Nephron (organoid): ENCODE results near the gene ABTB2.

Source experiments
- H3K27ac Mint-ChIP-seq, 3 experiments: 2 replicates each; pipeline ENCODE4 v1.8.0; 2020; ENCODE audit warnings: mixed read lengths in 3 of 3, mild to moderate bottlenecking in 2 of 3, moderate library complexity in 1 of 3
- H3K27me3 Mint-ChIP-seq: 2 replicates; pipeline ENCODE4 v1.8.0; 2021; ENCODE audit warnings: low read depth, mild to moderate bottlenecking, moderate library complexity, mixed read lengths
- H3K36me3 Mint-ChIP-seq: 2 replicates; pipeline ENCODE4 v1.8.0; 2020; ENCODE audit warnings: low read depth, mixed read lengths
- H3K4me1 Mint-ChIP-seq: 2 replicates; pipeline ENCODE4 v1.8.0; 2020; ENCODE audit warnings: mixed read lengths
- H3K4me3 Mint-ChIP-seq, 3 experiments: 2 replicates each; pipeline ENCODE4 v1.8.0; 2020; ENCODE audit warnings: mild to moderate bottlenecking in 3 of 3, mixed read lengths in 3 of 3, moderate library complexity in 2 of 3
- H3K9me3 Mint-ChIP-seq: 2 replicates; pipeline ENCODE4 v1.8.0; 2020; ENCODE audit warnings: mixed read lengths
- TF ChIP-seq, protein P1 (sequence below), 3 experiments: fragments of 200-600 bp; sonication (generic); IDR thresholded peaks; one replicate each; pipeline ENCODE4 v1.5.0; 2021; ENCODE audit warnings: antibody characterized with exemption in 3 of 3; ENCODE audit not compliant: unreplicated experiment in 3 of 3

The ABTB2 gene

DNA sequence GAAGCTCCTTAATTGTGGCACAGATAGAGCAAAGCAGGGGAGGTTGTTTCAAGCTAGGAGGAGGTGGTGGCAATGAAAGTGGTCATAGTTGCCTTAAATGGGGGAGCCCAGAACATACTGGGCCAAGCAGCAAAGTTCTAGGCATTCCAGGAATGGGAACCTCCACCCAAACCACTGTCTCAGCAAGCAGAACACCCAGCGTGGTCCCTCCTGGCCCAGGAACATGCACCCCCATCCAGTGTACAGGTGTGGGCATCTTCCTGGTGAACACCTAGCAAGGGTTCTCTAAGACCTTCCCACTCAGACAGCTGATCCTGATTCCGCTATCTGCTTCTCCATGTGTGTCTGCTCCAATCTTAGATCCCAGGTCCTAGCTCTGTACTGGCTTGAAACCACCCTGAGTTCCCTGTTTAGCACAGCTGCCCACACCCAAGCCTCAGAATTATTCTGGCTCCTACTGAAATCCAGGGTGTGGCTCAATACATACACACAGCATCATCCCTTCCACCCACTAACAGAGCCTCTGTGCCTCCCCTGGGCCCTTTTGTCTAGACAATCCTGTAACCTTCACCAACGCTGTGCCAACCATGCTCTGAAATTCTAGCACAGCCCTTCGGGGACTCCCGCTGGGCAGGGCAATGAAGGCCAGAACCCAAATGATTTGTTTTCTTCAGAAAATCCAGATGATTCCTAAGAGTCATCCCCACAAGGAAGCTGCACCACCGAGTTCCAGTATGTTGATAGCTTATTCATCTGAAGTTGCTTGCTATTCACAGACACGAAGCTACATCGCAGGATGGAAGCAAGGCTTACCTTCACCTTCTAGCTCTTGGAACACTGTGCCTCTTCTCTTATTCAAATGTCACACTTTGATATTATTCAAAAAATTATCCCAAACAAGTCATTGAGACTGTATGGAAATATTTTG is 76.6 kb downstream of the ABTB2 start:
- Mint-ChIP-seq H3K4me3 (no peak overlapping the region), H3K9me3 (no peaks in the 10 kb centered on the region), H3K27me3 (no peaks in the 10 kb centered on the region), H3K4me1 (peaks cover 25% of the 10 kb centered on the region), H3K27ac (no peak overlapping the region), H3K36me3 (no peaks in the 10 kb centered on the region)
- TF ChIP-seq, protein P1, sequence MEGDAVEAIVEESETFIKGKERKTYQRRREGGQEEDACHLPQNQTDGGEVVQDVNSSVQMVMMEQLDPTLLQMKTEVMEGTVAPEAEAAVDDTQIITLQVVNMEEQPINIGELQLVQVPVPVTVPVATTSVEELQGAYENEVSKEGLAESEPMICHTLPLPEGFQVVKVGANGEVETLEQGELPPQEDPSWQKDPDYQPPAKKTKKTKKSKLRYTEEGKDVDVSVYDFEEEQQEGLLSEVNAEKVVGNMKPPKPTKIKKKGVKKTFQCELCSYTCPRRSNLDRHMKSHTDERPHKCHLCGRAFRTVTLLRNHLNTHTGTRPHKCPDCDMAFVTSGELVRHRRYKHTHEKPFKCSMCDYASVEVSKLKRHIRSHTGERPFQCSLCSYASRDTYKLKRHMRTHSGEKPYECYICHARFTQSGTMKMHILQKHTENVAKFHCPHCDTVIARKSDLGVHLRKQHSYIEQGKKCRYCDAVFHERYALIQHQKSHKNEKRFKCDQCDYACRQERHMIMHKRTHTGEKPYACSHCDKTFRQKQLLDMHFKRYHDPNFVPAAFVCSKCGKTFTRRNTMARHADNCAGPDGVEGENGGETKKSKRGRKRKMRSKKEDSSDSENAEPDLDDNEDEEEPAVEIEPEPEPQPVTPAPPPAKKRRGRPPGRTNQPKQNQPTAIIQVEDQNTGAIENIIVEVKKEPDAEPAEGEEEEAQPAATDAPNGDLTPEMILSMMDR (IDR thresholded peaks at IDR 0.05; ENCODE audit: unreplicated experiment in 3 of 3) = no peak

DNA sequence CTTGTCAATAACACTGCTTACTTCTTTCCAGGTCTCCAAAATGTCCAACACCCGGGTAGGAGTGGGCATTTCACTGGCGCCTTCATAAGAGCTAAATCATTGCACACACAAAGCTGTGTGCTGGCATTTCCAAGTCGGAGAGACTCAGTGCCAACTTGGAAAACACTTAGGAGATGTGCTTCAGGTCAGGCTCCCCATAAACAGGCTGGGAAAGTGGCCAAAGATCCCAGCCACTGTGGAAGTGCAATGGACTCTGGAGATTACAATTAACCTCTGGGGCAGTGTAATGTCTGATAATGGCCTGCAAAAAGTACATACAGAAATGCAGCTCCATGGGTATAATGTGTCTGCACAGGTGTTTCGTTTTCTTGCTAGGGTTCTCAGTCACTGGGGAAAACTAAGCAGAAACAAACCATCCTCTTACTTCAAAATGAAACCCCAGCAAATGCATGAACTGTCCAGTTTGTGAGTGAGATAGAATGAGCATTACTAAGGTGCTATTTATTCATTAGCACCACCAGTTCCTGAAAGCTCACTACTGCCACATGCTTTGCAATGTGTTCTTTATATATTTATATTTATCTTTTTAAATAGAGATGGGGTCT is 79.0 kb downstream of the ABTB2 start:
- no peaks in the 10 kb centered on the region for H3K36me3 Mint-ChIP-seq
- TF ChIP-seq, protein P1 (IDR thresholded peaks at IDR 0.05; ENCODE audit: unreplicated experiment in 3 of 3) = no peak
- H3K4me3 Mint-ChIP-seq = no peak overlapping the region
- peaks cover 32% of the 10 kb centered on the region for H3K4me1 Mint-ChIP-seq
- H3K27ac Mint-ChIP-seq = peak overlapping the region in 1 of 3 experiments; percentile 62
- H3K9me3 Mint-ChIP-seq = no peaks in the 10 kb centered on the region
- peaks cover 4% of the 10 kb centered on the region for H3K27me3 Mint-ChIP-seq

DNA sequence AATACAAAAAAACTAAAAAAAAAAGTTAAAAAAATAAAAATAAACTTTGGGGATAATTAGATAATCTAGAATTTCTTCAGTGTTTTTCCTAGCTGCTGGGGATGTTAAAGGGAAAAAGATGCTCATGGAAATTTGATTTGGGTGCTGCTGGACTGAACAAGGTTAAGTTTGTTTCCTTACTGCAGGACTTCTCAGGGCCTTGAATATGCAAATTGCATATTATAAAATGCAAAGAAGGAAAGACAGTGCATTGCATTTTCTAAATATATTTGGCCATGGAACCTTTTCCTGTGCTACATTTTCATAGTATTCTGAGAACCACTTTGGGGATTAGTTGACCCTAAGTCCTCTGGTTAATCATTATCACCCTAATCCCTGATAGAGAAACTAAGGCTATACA is 79.6 kb downstream of the ABTB2 start:
- Mint-ChIP-seq H3K27me3 (peaks cover 4% of the 10 kb centered on the region), H3K4me1 (peaks cover 34% of the 10 kb centered on the region), H3K36me3 (no peaks in the 10 kb centered on the region), H3K9me3 (no peaks in the 10 kb centered on the region), H3K4me3 (no peak overlapping the region), H3K27ac (peak overlapping the region in 1 of 3 experiments; percentile 62)
- TF ChIP-seq, protein P1 (IDR thresholded peaks at IDR 0.05; ENCODE audit: unreplicated experiment in 3 of 3) = no peak

DNA sequence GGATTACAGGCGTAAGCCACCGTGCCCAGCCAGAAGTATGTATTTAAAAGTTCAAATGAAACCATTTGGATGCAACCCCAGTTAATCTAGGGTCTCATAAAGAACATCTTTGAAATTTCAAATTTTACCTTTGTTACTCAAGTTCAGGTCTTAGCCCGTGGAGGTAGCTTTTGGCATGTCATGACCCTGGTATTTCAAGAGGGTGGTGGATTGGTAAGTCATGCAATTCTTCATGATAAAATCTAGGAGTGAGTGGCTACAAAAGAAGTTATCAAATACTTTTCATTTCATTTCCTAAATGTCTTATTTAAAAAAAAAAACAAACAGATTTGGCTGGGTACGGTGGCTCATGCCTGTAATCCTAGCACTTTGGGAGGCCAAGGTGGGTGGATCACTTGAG is 80.6 kb downstream of the ABTB2 start:
- no peak overlapping the region for H3K27ac Mint-ChIP-seq
- peaks cover 4% of the 10 kb centered on the region for H3K27me3 Mint-ChIP-seq
- no peaks in the 10 kb centered on the region for H3K36me3 Mint-ChIP-seq
- no peak overlapping the region for H3K4me3 Mint-ChIP-seq
- TF ChIP-seq, protein P1 (IDR thresholded peaks at IDR 0.05; ENCODE audit: unreplicated experiment in 3 of 3) = no peak
- no peaks in the 10 kb centered on the region for H3K9me3 Mint-ChIP-seq
- H3K4me1 Mint-ChIP-seq = peaks cover 34% of the 10 kb centered on the region

DNA sequence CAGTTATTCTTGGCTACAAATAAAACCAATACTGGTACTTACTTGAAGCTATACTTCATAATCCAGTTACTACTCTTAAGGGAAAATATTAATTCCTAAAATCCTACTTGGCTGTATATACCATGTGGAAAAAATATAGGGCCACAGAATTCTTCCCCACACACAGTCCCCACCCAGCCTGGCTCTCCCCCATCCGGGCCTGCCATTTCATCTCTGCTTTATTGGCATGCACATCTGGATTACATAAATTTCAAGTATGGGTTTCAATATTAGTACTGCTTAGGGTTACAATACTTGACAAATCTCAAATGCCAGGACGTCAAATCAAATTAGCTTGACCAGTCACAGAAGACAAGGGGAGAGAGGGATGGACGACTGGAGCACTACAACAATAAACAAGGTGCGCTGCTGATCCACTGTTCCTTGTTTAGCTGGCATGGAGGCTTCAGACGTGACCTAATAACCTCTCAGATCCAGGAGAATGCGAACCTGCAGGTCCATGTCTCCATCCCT is 81.4 kb downstream of the ABTB2 start:
- peaks cover 30% of the 10 kb centered on the region for H3K4me1 Mint-ChIP-seq

More for the DNA sequence above, 81.4 kb downstream of the ABTB2 start:
- no peaks in the 10 kb centered on the region for H3K9me3 Mint-ChIP-seq
- peaks cover 4% of the 10 kb centered on the region for H3K27me3 Mint-ChIP-seq
- peak overlapping the region in 2 of 3 experiments; percentile 0 to 93 for H3K27ac Mint-ChIP-seq
- H3K4me3 Mint-ChIP-seq = no peak overlapping the region
- TF ChIP-seq, protein P1 (IDR thresholded peaks at IDR 0.05; ENCODE audit: unreplicated experiment in 3 of 3) = no peak
- no peaks in the 10 kb centered on the region for H3K36me3 Mint-ChIP-seq
